Endodermal cell (in vitro differentiated cells): Measurements from ENCODE around the gene ILF2. TPM values are rescaled to one million over a fixed set of nuclear protein-coding genes. Genes with fewer than 3 reads are reported as not detected.
A peak's percentile ranks its signal among the peaks of the same experiment; 100 is the strongest.

Source experiments
- DNase-seq: peaks from one replicate; pipeline ENCODE4 v3.0.0-alpha.2; 2017
- H3K27ac ChIP-seq: 2 replicates; pipeline ENCODE4 v1.5.1; 2013; ENCODE audit warnings: mild to moderate bottlenecking, low read depth, low read length, moderate library complexity
- H3K27me3 ChIP-seq: 2 replicates; pipeline ENCODE4 v1.6.1; 2013; ENCODE audit warnings: mild to moderate bottlenecking, low read length, moderate library complexity; ENCODE audit not compliant: insufficient read depth, control insufficient read depth, poor library complexity, severe bottlenecking
- H3K36me3 ChIP-seq: 2 replicates; pipeline ENCODE4 v1.7.0; 2013; ENCODE audit warnings: mild to moderate bottlenecking, low read length, moderate library complexity; ENCODE audit not compliant: control insufficient read depth, insufficient read depth
- H3K4me1 ChIP-seq: one replicate; pipeline ENCODE4 v1.7.0; 2013; ENCODE audit warnings: low read length; ENCODE audit not compliant: control insufficient read depth, insufficient read depth
- H3K4me3 ChIP-seq: 2 replicates; pipeline ENCODE4 v1.5.1; 2013; ENCODE audit warnings: mild to moderate bottlenecking, low read length, moderate library complexity
- H3K9ac ChIP-seq: 2 replicates; pipeline ENCODE4 v1.6.1; 2013; ENCODE audit warnings: mild to moderate bottlenecking, low read length, moderate library complexity; ENCODE audit not compliant: poor library complexity, severe bottlenecking; ENCODE audit errors: extremely low read depth
- H3K9me3 ChIP-seq: 2 replicates; pipeline ENCODE4 v1.6.1; 2013; ENCODE audit warnings: mild to moderate bottlenecking, low read length, moderate library complexity; ENCODE audit not compliant: control insufficient read depth
- H3K27ac Mint-ChIP-seq: 2 replicates; pipeline ENCODE4 v1.8.0; 2020; ENCODE audit warnings: mixed read lengths
- H3K27me3 Mint-ChIP-seq: 2 replicates; pipeline ENCODE4 v1.8.0; 2021; ENCODE audit warnings: mild to moderate bottlenecking, mixed read lengths; ENCODE audit not compliant: insufficient read depth
- H3K36me3 Mint-ChIP-seq: 2 replicates; pipeline ENCODE4 v1.8.0; 2020; ENCODE audit warnings: low read depth, mixed read lengths
- H3K4me1 Mint-ChIP-seq: 2 replicates; pipeline ENCODE4 v1.8.0; 2020; ENCODE audit warnings: mixed read lengths
- H3K4me3 Mint-ChIP-seq: 2 replicates; pipeline ENCODE4 v1.8.0; 2020; ENCODE audit warnings: mild to moderate bottlenecking, moderate library complexity, mixed read lengths
- H3K9me3 Mint-ChIP-seq: 2 replicates; pipeline ENCODE4 v1.8.0; 2020; ENCODE audit warnings: mild to moderate bottlenecking, mixed read lengths
- WGBS, 2 experiments: methylation state at CpG; one replicate each; pipeline versions ENCODE4 v1.1.5 to v1.1.7; 2013; ENCODE audit warnings: missing lambda C conversion rate in 2 of 2, mixed read lengths in 1 of 2; ENCODE audit not compliant: insufficient coverage in 1 of 2, insufficient read length in 1 of 2; 5-methylcytosine and 5-hydroxymethylcytosine counted together
- total RNA-seq, 2 donors: library from RNA; stranded (reverse); fragmentation: NEBNext Ultra II Directional in 1 of 2; extraction: Animal tissue kit (Norgen Biotek cat#: 25700) in 1 of 2; gene quantifications; 2 replicates in 1 of 2; 3 replicates in 1 of 2; pipeline ENCODE4 v1.2.1, GENCODE V29; 2021
- TF ChIP-seq, protein P1 (sequence below): fragments of 200-600 bp; sonication (generic); conservative IDR thresholded peaks from 2 replicates; pipeline ENCODE4 v1.5.0; 2021; ENCODE audit warnings: antibody characterized with exemption, mild to moderate bottlenecking

The ILF2 gene
- total RNA-seq, 2 donors from 2014 or later: 280 to 315 TPM

DNA sequence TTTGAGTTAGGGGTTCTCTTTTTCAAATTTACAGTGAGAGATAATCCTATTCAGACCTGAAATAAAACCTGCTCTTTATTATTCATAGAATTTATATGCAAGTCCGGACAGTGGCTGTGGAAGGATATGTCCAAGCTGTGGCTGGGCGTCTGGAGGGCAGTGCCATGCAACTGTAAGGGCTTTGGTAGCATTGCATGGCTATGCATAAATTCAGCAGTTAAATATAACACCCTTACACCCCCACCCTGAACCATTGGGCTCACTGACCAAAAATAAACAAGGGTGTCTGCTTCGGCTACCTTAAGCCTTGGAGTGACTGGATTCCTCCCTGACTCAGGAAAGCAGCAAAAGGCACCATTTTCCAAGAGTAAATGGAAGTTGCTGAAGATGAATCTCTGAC is 31.5 kb downstream of the ILF2 start:
- H3K27ac ChIP-seq: no peak overlapping the region
- H3K36me3 Mint-ChIP-seq: peaks cover 87% of the 10 kb centered on the region
- no peaks in the 10 kb centered on the region for H3K27me3 ChIP-seq
- H3K4me1 ChIP-seq: peaks cover 8% of the 10 kb centered on the region
- DNase-seq: no peak
- peaks cover 7% of the 10 kb centered on the region for H3K9me3 ChIP-seq
- H3K9ac ChIP-seq: no peak overlapping the region
- peaks cover 89% of the 10 kb centered on the region for H3K36me3 ChIP-seq
- H3K27me3 Mint-ChIP-seq: no peaks in the 10 kb centered on the region
- peaks cover 19% of the 10 kb centered on the region for H3K4me1 Mint-ChIP-seq
- 95 to 100% methylated on average over 1 to 3 of the region's 3 CpGs for WGBS, 2 experiments
- H3K4me3 ChIP-seq: no peak overlapping the region
- H3K4me3 Mint-ChIP-seq: no peak overlapping the region
- TF ChIP-seq, protein P1, sequence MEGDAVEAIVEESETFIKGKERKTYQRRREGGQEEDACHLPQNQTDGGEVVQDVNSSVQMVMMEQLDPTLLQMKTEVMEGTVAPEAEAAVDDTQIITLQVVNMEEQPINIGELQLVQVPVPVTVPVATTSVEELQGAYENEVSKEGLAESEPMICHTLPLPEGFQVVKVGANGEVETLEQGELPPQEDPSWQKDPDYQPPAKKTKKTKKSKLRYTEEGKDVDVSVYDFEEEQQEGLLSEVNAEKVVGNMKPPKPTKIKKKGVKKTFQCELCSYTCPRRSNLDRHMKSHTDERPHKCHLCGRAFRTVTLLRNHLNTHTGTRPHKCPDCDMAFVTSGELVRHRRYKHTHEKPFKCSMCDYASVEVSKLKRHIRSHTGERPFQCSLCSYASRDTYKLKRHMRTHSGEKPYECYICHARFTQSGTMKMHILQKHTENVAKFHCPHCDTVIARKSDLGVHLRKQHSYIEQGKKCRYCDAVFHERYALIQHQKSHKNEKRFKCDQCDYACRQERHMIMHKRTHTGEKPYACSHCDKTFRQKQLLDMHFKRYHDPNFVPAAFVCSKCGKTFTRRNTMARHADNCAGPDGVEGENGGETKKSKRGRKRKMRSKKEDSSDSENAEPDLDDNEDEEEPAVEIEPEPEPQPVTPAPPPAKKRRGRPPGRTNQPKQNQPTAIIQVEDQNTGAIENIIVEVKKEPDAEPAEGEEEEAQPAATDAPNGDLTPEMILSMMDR: no peak
- H3K27ac Mint-ChIP-seq: no peak overlapping the region
- H3K9me3 Mint-ChIP-seq: no peaks in the 10 kb centered on the region

DNA sequence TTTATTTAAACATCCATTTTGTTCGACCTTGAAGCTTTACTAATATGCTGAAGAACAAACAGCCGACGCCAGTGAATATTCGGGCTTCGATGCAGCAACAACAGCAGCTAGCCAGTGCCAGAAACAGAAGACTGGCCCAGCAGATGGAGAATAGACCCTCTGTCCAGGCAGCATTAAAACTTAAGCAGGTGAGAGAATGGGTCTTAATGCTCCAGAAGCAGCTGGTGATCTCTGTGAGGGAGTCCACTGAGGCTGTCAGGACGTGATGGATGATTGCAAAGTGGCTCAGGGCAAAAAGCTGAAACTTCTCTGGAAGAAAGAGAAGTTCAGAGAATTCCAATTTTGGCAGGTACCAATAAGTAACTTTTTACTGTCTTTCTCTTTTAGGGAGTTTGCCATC is 32.5 kb downstream of the ILF2 start:
- Histone ChIP-seq H3K9me3 (peaks cover 7% of the 10 kb centered on the region), H3K27ac (no peak overlapping the region), H3K36me3 (peaks cover 79% of the 10 kb centered on the region), H3K4me1 (peaks cover 8% of the 10 kb centered on the region), H3K27me3 (no peaks in the 10 kb centered on the region), H3K9ac (no peak overlapping the region), H3K4me3 (no peak overlapping the region)
- no peaks in the 10 kb centered on the region for H3K27me3 Mint-ChIP-seq
- peaks cover 2% of the 10 kb centered on the region for H3K9me3 Mint-ChIP-seq
- H3K4me1 Mint-ChIP-seq: peaks cover 24% of the 10 kb centered on the region
- H3K27ac Mint-ChIP-seq: no peak overlapping the region
- WGBS, 2 experiments: 94 to 96% methylated on average over 6 of the region's 6 CpGs
- DNase-seq: no peak
- TF ChIP-seq, protein P1: no peak
- no peak overlapping the region for H3K4me3 Mint-ChIP-seq
- H3K36me3 Mint-ChIP-seq: peaks cover 77% of the 10 kb centered on the region

DNA sequence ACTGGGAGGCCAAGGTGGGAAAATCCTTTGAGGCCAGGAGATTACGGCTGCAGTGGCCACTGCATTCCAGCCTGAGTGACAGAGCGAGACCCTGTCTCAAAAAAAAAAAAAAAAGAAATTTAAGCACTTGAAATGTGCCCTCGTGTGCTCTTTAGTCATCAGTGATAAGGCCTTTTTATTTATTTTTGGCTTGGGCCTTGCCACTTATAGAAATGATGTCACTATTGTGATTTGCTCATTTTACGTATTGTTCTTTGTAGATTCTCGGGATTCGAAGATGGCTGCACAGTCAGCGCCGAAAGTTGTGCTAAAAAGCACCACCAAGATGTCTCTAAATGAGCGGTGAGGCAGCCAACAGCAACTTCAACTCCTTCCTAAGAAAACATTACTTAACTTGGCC is 34.5 kb downstream of the ILF2 start:
- H3K9ac ChIP-seq: no peak overlapping the region
- Mint-ChIP-seq H3K36me3 (peaks cover 60% of the 10 kb centered on the region), H3K27ac (no peak overlapping the region), H3K27me3 (no peaks in the 10 kb centered on the region), H3K9me3 (peaks cover 4% of the 10 kb centered on the region), H3K4me1 (peaks cover 16% of the 10 kb centered on the region), H3K4me3 (peak overlapping the region; percentile 98)
- no peaks in the 10 kb centered on the region for H3K27me3 ChIP-seq
- H3K4me3 ChIP-seq: peak overlapping the region; percentile 98
- H3K4me1 ChIP-seq: no peaks in the 10 kb centered on the region
- H3K9me3 ChIP-seq: peaks cover 7% of the 10 kb centered on the region
- no peak overlapping the region for H3K27ac ChIP-seq
- H3K36me3 ChIP-seq: peaks cover 60% of the 10 kb centered on the region
- TF ChIP-seq, protein P1: no peak
- DNase-seq: no peak
- 97 to 100% methylated on average over 8 to 9 of the region's 9 CpGs for WGBS, 2 experiments
